H1 (cell line): ENCODE results near the gene MAGOH. TPM values are rescaled to one million over a fixed set of nuclear protein-coding genes. Genes with fewer than 3 reads are reported as not detected.

Experiments used
- CTCF ChIA-PET: fragments of 300-600 bp; sonication (Branson Sonifier 250); formaldehyde crosslinking; loops from one replicate; lab custom pipeline; 2021; ENCODE audit not compliant: partially characterized antibody; lab: Charles Lee
- POLR2A ChIA-PET: fragments of 300-600 bp; sonication (Branson Sonifier 250); formaldehyde crosslinking; loops from one replicate; lab custom pipeline; 2021; ENCODE audit warnings: inconsistent platforms; ENCODE audit not compliant: partially characterized antibody; lab: Charles Lee
- DNase-seq, 2 experiments: peaks; one replicate each; pipeline versions ENCODE4 v3.0.0 to v3.0.0-alpha.2; 2010 to 2022; ENCODE audit warnings: low spot score in 2 of 2, low read depth in 1 of 2, mixed read lengths in 1 of 2
- FAIRE-seq: peaks from 2 replicates; lab custom pipeline; 2011; peaks lifted over from hg19 to GRCh38; lab: Jason Lieb, UNC
- H2AFZ ChIP-seq: 2 replicates; pipeline ENCODE4 v1.8.1; 2012; ENCODE audit warnings: low read length, inconsistent platforms
- H2AK5ac ChIP-seq: 2 replicates; pipeline ENCODE4 v1.6.1; 2013; ENCODE audit warnings: low read depth, low read length
- H2BK120ac ChIP-seq: replicated peaks from 2 replicates; pipeline ENCODE3; 2013; ENCODE audit warnings: low read depth, low read length, inconsistent platforms
- H2BK12ac ChIP-seq: 2 replicates; pipeline ENCODE4 v1.6.1; 2013; ENCODE audit warnings: low read depth, low read length
- H2BK15ac ChIP-seq: 2 replicates; pipeline ENCODE4 v1.6.1; 2013; ENCODE audit warnings: low read length
- H2BK20ac ChIP-seq: 2 replicates; pipeline ENCODE4 v1.6.1; 2013; ENCODE audit warnings: low read length
- H2BK5ac ChIP-seq: 2 replicates; pipeline ENCODE4 v1.6.1; 2013; ENCODE audit warnings: low read depth, low read length
- H3K14ac ChIP-seq: 2 replicates; pipeline ENCODE4 v1.6.1; 2013; ENCODE audit warnings: inconsistent platforms; ENCODE audit not compliant: insufficient read length
- H3K18ac ChIP-seq: 2 replicates; pipeline ENCODE4 v1.6.1; 2013; ENCODE audit warnings: low read length; ENCODE audit errors: extremely low read depth
- H3K23ac ChIP-seq: 2 replicates; pipeline ENCODE4 v1.6.1; 2013; ENCODE audit warnings: inconsistent platforms; ENCODE audit not compliant: insufficient read length
- H3K23me2 ChIP-seq: 2 replicates; pipeline ENCODE4 v1.6.1; 2013; ENCODE audit warnings: low read depth, low read length
- H3K27ac ChIP-seq: 2 replicates; pipeline ENCODE4 v1.6.1; 2011; ENCODE audit warnings: low read depth, low read length, inconsistent platforms
- H3K27me3 ChIP-seq, 4 experiments: replicated peaks in 1 of 4; 1 replicate in 1 of 4; 2 replicates in 3 of 4; pipeline versions ENCODE4 v1.6.1 to v1.8.1; 2011 to 2013; ENCODE audit warnings: low read length in 3 of 4, mild to moderate bottlenecking in 3 of 4, inconsistent platforms in 2 of 4, mixed read lengths in 2 of 4, moderate library complexity in 1 of 4; ENCODE audit not compliant: control insufficient read depth in 3 of 4, insufficient read depth in 3 of 4; ENCODE audit errors: extremely low read depth in 1 of 4
- H3K36me3 ChIP-seq, 4 experiments: 2 replicates each; pipeline versions ENCODE4 v1.6.1 to v1.8.1; 2011 to 2013; ENCODE audit warnings: mild to moderate bottlenecking in 4 of 4, low read length in 3 of 4, moderate library complexity in 2 of 4, control low read depth in 1 of 4, inconsistent platforms in 1 of 4; ENCODE audit not compliant: insufficient read depth in 4 of 4, control insufficient read depth in 2 of 4
- H3K4ac ChIP-seq: replicated peaks from 2 replicates; pipeline ENCODE3; 2013; ENCODE audit warnings: low read length, low read depth, mixed read lengths, inconsistent platforms; ENCODE audit not compliant: insufficient read length
- H3K4me1 ChIP-seq, 4 experiments: replicated peaks in 1 of 4; 1 replicate in 1 of 4; 2 replicates in 3 of 4; pipeline versions ENCODE4 v1.6.1 to v1.8.1; 2011 to 2013; ENCODE audit warnings: low read length in 3 of 4, inconsistent platforms in 2 of 4, mixed read lengths in 1 of 4; ENCODE audit not compliant: insufficient read depth in 4 of 4, control insufficient read depth in 3 of 4
- H3K4me2 ChIP-seq, 2 experiments: 2 replicates each; pipeline versions ENCODE4 v1.6.1 to v1.8.1; 2011 to 2013; ENCODE audit warnings: low read depth in 2 of 2, low read length in 2 of 2, control low read depth in 1 of 2, inconsistent platforms in 1 of 2, mild to moderate bottlenecking in 1 of 2; ENCODE audit not compliant: insufficient read depth in 1 of 2
- H3K4me3 ChIP-seq, 4 experiments: fragments of 200-600, 300-600 bp in 1 of 4; sonication (generic), shearing (Covaris generic), sonication (Bioruptor Twin) in 1 of 4; 2 replicates each; pipeline versions ENCODE4 v1.5.1 to v1.8.1; 2011 to 2016; ENCODE audit warnings: low read length in 4 of 4, low read depth in 3 of 4, control low read depth in 2 of 4, inconsistent platforms in 2 of 4, mild to moderate bottlenecking in 2 of 4, mixed read lengths in 1 of 4, moderate library complexity in 1 of 4; ENCODE audit not compliant: insufficient read depth in 2 of 4; ENCODE audit errors: extremely low read depth in 1 of 4
- H3K56ac ChIP-seq: replicated peaks from 2 replicates; pipeline ENCODE3; 2013; ENCODE audit warnings: low read depth, mild to moderate bottlenecking, mixed read lengths, low read length, inconsistent platforms; ENCODE audit not compliant: insufficient read length
- H3K79me1 ChIP-seq: 2 replicates; pipeline ENCODE4 v1.6.1; 2013; ENCODE audit warnings: low read depth, low read length, control low read depth
- H3K79me2 ChIP-seq, 2 experiments: 2 replicates each; pipeline versions ENCODE4 v1.6.1 to v1.8.1; 2012 to 2013; ENCODE audit warnings: low read length in 2 of 2, mild to moderate bottlenecking in 2 of 2, inconsistent platforms in 1 of 2; ENCODE audit not compliant: insufficient read depth in 2 of 2, control insufficient read depth in 1 of 2
- H3K9ac ChIP-seq, 4 experiments: replicated peaks in 1 of 4; 1 replicate in 1 of 4; 2 replicates in 3 of 4; pipeline versions ENCODE4 v1.6.1 to v1.8.1; 2011 to 2013; ENCODE audit warnings: low read depth in 3 of 4, low read length in 3 of 4, control low read depth in 2 of 4, mild to moderate bottlenecking in 2 of 4, moderate library complexity in 2 of 4, inconsistent platforms in 1 of 4; ENCODE audit errors: extremely low read depth in 1 of 4
- H3K9me3 ChIP-seq, 2 experiments: 2 replicates each; pipeline versions ENCODE4 v1.6.1 to v1.8.1; 2012 to 2013; ENCODE audit warnings: mild to moderate bottlenecking in 2 of 2, moderate library complexity in 2 of 2, control low read depth in 1 of 2, inconsistent platforms in 1 of 2, low read depth in 1 of 2, low read length in 1 of 2, mixed read lengths in 1 of 2; ENCODE audit not compliant: insufficient read depth in 2 of 2
- H4K20me1 ChIP-seq, 2 experiments: replicated peaks in 1 of 2; 2 replicates each; pipeline versions ENCODE3 to v1.8.1; 2011 to 2013; ENCODE audit warnings: inconsistent platforms in 2 of 2, low read length in 2 of 2, mild to moderate bottlenecking in 1 of 2; ENCODE audit not compliant: insufficient read depth in 2 of 2, control insufficient read depth in 1 of 2
- H4K5ac ChIP-seq: 2 replicates; pipeline ENCODE4 v1.6.1; 2013; ENCODE audit warnings: low read length, low read depth, mixed read lengths, inconsistent platforms; ENCODE audit not compliant: insufficient read length
- H4K8ac ChIP-seq: 2 replicates; pipeline ENCODE4 v1.8.0; 2013; ENCODE audit warnings: mild to moderate bottlenecking, moderate library complexity, low read length, inconsistent platforms; ENCODE audit not compliant: insufficient read depth; ENCODE audit errors: extremely low read depth
- H4K91ac ChIP-seq: replicated peaks from 2 replicates; pipeline ENCODE3; 2013; ENCODE audit warnings: low read length, mixed read lengths, inconsistent platforms; ENCODE audit not compliant: insufficient read length
- ATF2 ChIP-seq: IDR thresholded peaks from 2 replicates; pipeline ENCODE4 v1.6.1; 2012; ENCODE audit warnings: low read length, inconsistent platforms
- CEBPB ChIP-seq: IDR thresholded peaks from 2 replicates; pipeline ENCODE4 v1.6.1; 2012; ENCODE audit warnings: low read depth, low read length
- JUND ChIP-seq: IDR thresholded peaks from 2 replicates; pipeline ENCODE4 v1.6.1; 2011; ENCODE audit warnings: mild to moderate bottlenecking, improper control_type of control experiment, low read length
- SRF ChIP-seq: IDR thresholded peaks from 2 replicates; pipeline ENCODE4 v1.6.1; 2011; ENCODE audit warnings: mild to moderate bottlenecking, low read depth, low read length, moderate library complexity
- TAF7 ChIP-seq: optimal IDR thresholded peaks from 2 replicates; pipeline ENCODE3; 2011; ENCODE audit warnings: low read depth, mild to moderate bottlenecking, inconsistent platforms, low read length, moderate library complexity, borderline replicate concordance
- WGBS, 2 experiments: shearing (Covaris generic) in 1 of 2; methylation state at CpG; one replicate each; pipeline versions ENCODE4 v1.1.6 to v1.1.7; 2013 to 2015; ENCODE audit warnings: low lambda C conversion rate in 2 of 2, mixed read lengths in 2 of 2, inconsistent platforms in 1 of 2, low coverage in 1 of 2, missing lambda C conversion rate in 1 of 2; ENCODE audit not compliant: insufficient replicate concordance in 2 of 2, insufficient coverage in 1 of 2, insufficient read length in 1 of 2; ENCODE audit errors: extremely low coverage in 1 of 2, missing lambda C conversion rate in 1 of 2; 5-methylcytosine and 5-hydroxymethylcytosine counted together
- polyA plus RNA-seq, 7 experiments: library from polyadenylated mRNA; depleted of rRNA in 3 of 7; stranded (reverse) in 5 of 7; unstranded in 2 of 7; fragments of >200 nt in 5 of 7; fragments of 200-250 nt in 2 of 7; gene quantifications; 1 replicate in 5 of 7; 2 replicates in 1 of 7; 4 replicates in 1 of 7; pipeline versions ENCODE4 v1.2.1 to v1.2.3, GENCODE V29; 2011 to 2013; ENCODE audit warnings: missing spikeins in 2 of 7, mixed read lengths in 2 of 7
- total RNA-seq: library from RNA; stranded (reverse); fragmentation: NEBNext Ultra II Directional; extraction: Animal tissue kit (Norgen Biotek cat#: 25700); gene quantifications from 2 replicates; pipeline ENCODE4 v1.2.1, GENCODE V29; 2021

MAGOH gene
- total and polyA plus RNA-seq, 2 of the 8 experiments (the other 6 are each of a cell fraction or from before 2014, with no cell fraction given), result 46.9 to 74.3 TPM

GRCh38 chr1:53220962-53221286, 17.4 kb downstream of the MAGOH start:
- POLR2A ChIA-PET, result interaction anchor here (1.0 to 7.2 kb wide), 5 partner anchors 8 to 25 kb away, joined by 3 to 62 read pairs (median 5); partner anchors contain the start of gene MAGOH
- H3K23me2 ChIP-seq, result peaks cover 8% of the 10 kb centered on the region; the same call in 1 of the 2 replicates
- peaks cover 0 to 5% (median 1%) of the 10 kb centered on the region in 4 experiments; a peak in 3 of 7 replicates for H3K4me1 ChIP-seq
- H3K27me3 ChIP-seq, result peaks cover 0 to 2% (median 0%) of the 10 kb centered on the region in 4 experiments; a peak in 1 of 7 replicates
- DNase-seq, result no peak
- H3K56ac ChIP-seq, result peak overlapping the region; percentile 32
- peak overlapping the region; percentile 86 for H4K91ac ChIP-seq
- no peak for TF ChIP-seq TAF7
- no peak for TF ChIP-seq ATF2
- no peak for TF ChIP-seq JUND
- TF ChIP-seq SRF, result no peak
- no peak for TF ChIP-seq CEBPB
- peak overlapping the region; percentile 81 for H2BK120ac ChIP-seq
- H3K9ac ChIP-seq, result peak overlapping the region in 2 of 4 experiments; percentile 75 to 80; a peak in 3 of 7 replicates
- no peak overlapping the region for H3K14ac ChIP-seq
- H3K36me3 ChIP-seq, result peaks cover 0 to 21% (median 4%) of the 10 kb centered on the region in 4 experiments; a peak in 4 of 8 replicates
- peak overlapping the region; percentile 99 for H4K5ac ChIP-seq
- WGBS, 2 experiments, result 57% methylated on average over 3 of the region's 3 CpGs; no CpG with 5 or more reads in 1 of the 2 experiments
- FAIRE-seq, result no peak
- peak overlapping the region; percentile 43; the same call in 1 of the 2 replicates for H2AK5ac ChIP-seq
- H2BK20ac ChIP-seq, result no peak overlapping the region
- H2BK15ac ChIP-seq, result no peak overlapping the region
- H3K18ac ChIP-seq, result peak overlapping the region; percentile 91; the same call in 1 of the 2 replicates
- peak overlapping the region; percentile 40; the same call in 1 of the 2 replicates for H3K27ac ChIP-seq
- peak overlapping the region; percentile 83; the same call in 1 of the 2 replicates for H2AFZ ChIP-seq
- peaks cover 0 to 10% of the 10 kb centered on the region in 2 experiments; a peak in 1 of 4 replicates for H3K79me2 ChIP-seq
- H3K9me3 ChIP-seq, result no peaks in the 10 kb centered on the region
- H3K4ac ChIP-seq, result peak overlapping the region; percentile 32
- peak overlapping the region; percentile 100; the same call in 1 of the 2 replicates for H2BK5ac ChIP-seq
- no peak overlapping the region for H2BK12ac ChIP-seq
- peak overlapping the region; percentile 76 to 78 for H3K4me2 ChIP-seq
- peak overlapping the region; percentile 76 to 90 (median 80) for H3K4me3 ChIP-seq
- no peaks in the 10 kb centered on the region for H4K20me1 ChIP-seq
- H4K8ac ChIP-seq, result no peak overlapping the region; the same call in 1 of the 2 replicates
- H3K23ac ChIP-seq, result no peak overlapping the region
- peaks cover 2% of the 10 kb centered on the region; the same call in 1 of the 2 replicates for H3K79me1 ChIP-seq
- CTCF ChIA-PET, result interaction anchor here (0.6 to 1.5 kb wide), 3 partner anchors 10 to 224 kb away, joined by 3 to 4 read pairs (median 3); no protein-coding TSS in a partner anchor
